HepG2 (cell line): ENCODE measurements around the gene BBC3. TPM values are rescaled to one million over a fixed set of nuclear protein-coding genes. Genes with fewer than 3 reads are reported as not detected.

ENCODE experiments used
- CENPT ChIP-seq: sonication (generic); formaldehyde crosslinking; IDR thresholded peaks from 2 replicates; pipeline ENCODE4 v1.8.0; 2022; ENCODE audit warnings: low read depth, mild to moderate bottlenecking, moderate library complexity, missing genetic modification reagents
- FOXA1 ChIP-seq, 2 experiments: fragments of 450-650 bp in 1 of 2; sonication (generic) in 1 of 2; formaldehyde crosslinking in 1 of 2; IDR thresholded peaks; 2 replicates each; pipeline versions ENCODE4 v1.4.0 to v1.6.1; 2016 to 2020; ENCODE audit warnings: missing genetic modification reagents in 1 of 2
- HMGA1 ChIP-seq: sonication (generic); formaldehyde crosslinking; conservative IDR thresholded peaks from 2 replicates; pipeline ENCODE4 v1.4.0; 2020; ENCODE audit warnings: missing genetic modification reagents
- HNF1B ChIP-seq: sonication (generic); formaldehyde crosslinking; IDR thresholded peaks from 2 replicates; pipeline ENCODE4 v1.5.1; 2020; ENCODE audit warnings: mild to moderate bottlenecking, moderate library complexity, missing genetic modification reagents
- HNF4G ChIP-seq, 2 experiments: sonication (generic) in 1 of 2; formaldehyde crosslinking in 1 of 2; IDR thresholded peaks; 2 replicates each; pipeline versions ENCODE4 v1.4.0 to v1.6.1; 2011 to 2020; ENCODE audit warnings: borderline replicate concordance in 2 of 2, low read depth in 2 of 2, mild to moderate bottlenecking in 2 of 2, low read length in 1 of 2, missing genetic modification reagents in 1 of 2, moderate library complexity in 1 of 2
- HNRNPLL ChIP-seq: fragments of 200-400 bp; formaldehyde crosslinking; IDR thresholded peaks from 2 replicates; pipeline ENCODE4 v1.6.1; 2017; ENCODE audit warnings: mild to moderate bottlenecking, low read depth, low read length; ENCODE audit not compliant: poor library complexity, severe bottlenecking
- PATZ1 ChIP-seq: sonication (generic); formaldehyde crosslinking; IDR thresholded peaks from 2 replicates; pipeline ENCODE4 v1.4.0; 2020; ENCODE audit warnings: missing genetic modification reagents
- SIN3B ChIP-seq: fragments of 150-350 bp; IDR thresholded peaks from 2 replicates; pipeline ENCODE4 v1.6.1; 2014; ENCODE audit warnings: low read length
- SP4 ChIP-seq: sonication (generic); formaldehyde crosslinking; IDR thresholded peaks from 2 replicates; pipeline ENCODE4 v1.8.1; 2023; ENCODE audit warnings: mild to moderate bottlenecking, missing genetic modification reagents
- WIZ ChIP-seq: sonication (generic); formaldehyde crosslinking; IDR thresholded peaks from 2 replicates; pipeline ENCODE4 v1.5.1; 2020; ENCODE audit warnings: mild to moderate bottlenecking, missing genetic modification reagents
- XRCC5 ChIP-seq: fragments of 200-400 bp; formaldehyde crosslinking; optimal IDR thresholded peaks from 2 replicates; pipeline ENCODE3; 2017; ENCODE audit warnings: mild to moderate bottlenecking, low read length
- YY1 ChIP-seq: IDR thresholded peaks from 2 replicates; pipeline ENCODE4 v1.6.1; 2011; ENCODE audit warnings: low read length, low read depth, moderate library complexity, mild to moderate bottlenecking; ENCODE audit not compliant: insufficient read depth, insufficient replicate concordance
- ZBED4 ChIP-seq: sonication (generic); formaldehyde crosslinking; IDR thresholded peaks from 2 replicates; pipeline ENCODE4 v1.4.0; 2020; ENCODE audit warnings: missing genetic modification reagents, borderline replicate concordance
- ZBTB21 ChIP-seq: sonication (generic); formaldehyde crosslinking; IDR thresholded peaks from 2 replicates; pipeline ENCODE4 v1.4.0; 2020; ENCODE audit warnings: missing genetic modification reagents
- ZNF225 ChIP-seq: sonication (generic); formaldehyde crosslinking; IDR thresholded peaks from 2 replicates; pipeline ENCODE4 v1.4.0; 2020; ENCODE audit warnings: mild to moderate bottlenecking, missing genetic modification reagents
- ZNF235 ChIP-seq: sonication (generic); formaldehyde crosslinking; IDR thresholded peaks from 2 replicates; pipeline ENCODE4 v1.8.1; 2023; ENCODE audit warnings: mild to moderate bottlenecking, missing genetic modification reagents, borderline replicate concordance
- ZNF883 ChIP-seq: sonication (generic); formaldehyde crosslinking; IDR thresholded peaks from 2 replicates; pipeline ENCODE4 v1.5.1; 2020; ENCODE audit warnings: mild to moderate bottlenecking, missing genetic modification reagents; ENCODE audit errors: not compliant biosample characterization
- polyA plus RNA-seq, 8 experiments: library from polyadenylated mRNA; depleted of rRNA in 3 of 8; stranded (reverse) in 7 of 8; unstranded in 1 of 8; fragments of >200 nt; fragmentation: Illumina TruSeq in 4 of 8; extraction: Trizol in 4 of 8; gene quantifications; 2 replicates each; pipeline versions ENCODE4 v1.2.1 to v1.2.3, GENCODE V29; 2011 to 2016; ENCODE audit warnings: low read depth in 4 of 8, missing spikeins in 1 of 8, mixed read lengths in 1 of 8; ENCODE audit not compliant: insufficient read depth in 1 of 8
- total RNA-seq, 5 experiments: library from RNA; depleted of rRNA; stranded (reverse); fragments of >200 nt; fragmentation: Illumina TruSeq; extraction: Trizol; gene quantifications; 2 replicates each; pipeline ENCODE4 v1.2.3, GENCODE V29; 2016; ENCODE audit warnings: low read depth in 1 of 5
- TF ChIP-seq, protein P1 (sequence below): sonication (generic); formaldehyde crosslinking; IDR thresholded peaks from 2 replicates; pipeline ENCODE4 v1.8.0; 2022; ENCODE audit warnings: missing genetic modification reagents, mild to moderate bottlenecking, moderate library complexity, borderline replicate concordance

The BBC3 gene
- total and polyA plus RNA-seq, 2 of the 13 experiments (the other 11 are each of a cell fraction or from before 2014, with no cell fraction given) = 6.1 to 8.8 TPM

DNA sequence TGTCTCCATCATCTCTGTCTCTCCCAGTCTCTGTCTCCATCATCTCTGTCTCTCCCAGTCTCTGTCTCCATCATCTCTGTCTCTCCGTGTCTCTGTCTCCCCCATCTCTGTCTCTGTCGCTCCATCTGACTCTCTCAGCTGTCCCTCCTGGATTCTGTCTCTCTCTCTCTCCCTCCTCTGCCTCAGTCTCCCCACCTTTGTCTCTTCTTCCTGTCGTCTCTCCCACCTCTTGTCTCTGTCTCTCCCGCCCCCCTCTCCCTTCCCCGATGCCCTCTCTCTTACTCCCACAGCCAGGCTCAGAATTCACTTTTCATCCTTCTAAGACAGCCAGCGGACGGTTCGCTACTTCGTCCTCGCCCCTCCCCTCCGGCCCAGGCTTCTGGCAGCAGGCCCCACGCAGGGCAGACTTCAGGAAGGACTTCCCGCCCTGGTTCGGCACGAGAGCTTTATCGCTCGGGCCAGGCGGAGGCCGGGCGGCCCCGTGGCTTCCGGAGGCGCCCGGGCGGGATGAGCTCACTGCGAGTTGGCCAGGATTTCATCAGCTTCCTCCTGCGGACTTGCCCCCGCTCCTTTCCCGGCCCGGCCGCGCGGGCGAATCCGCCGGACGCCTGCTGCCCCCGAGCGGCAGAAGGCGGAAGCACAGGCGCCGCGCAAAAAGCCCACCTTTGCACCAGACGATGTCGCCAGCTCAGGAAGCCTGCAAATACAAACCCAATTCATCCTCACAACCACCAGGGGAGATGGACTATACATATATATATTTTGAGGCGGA, 13.0 kb upstream of the BBC3 start (continued):
- TF ChIP-seq ZNF883 (CRISPR knock-in tag) = peak; percentile 45
- TF ChIP-seq HNRNPLL = peak; percentile 80
- TF ChIP-seq FOXA1 (IDR thresholded peaks at IDR 0.05) = no peak
- no peak for TF ChIP-seq FOXA1 (CRISPR knock-in tag; IDR thresholded peaks at IDR 0.05)
- peak; percentile 93 for TF ChIP-seq ZBED4 (CRISPR knock-in tag)
- peak; percentile 80 for TF ChIP-seq SP4 (CRISPR knock-in tag)
- TF ChIP-seq ZNF235 (CRISPR knock-in tag) = peak; percentile 92; the same call in 1 of the 2 replicates
- no peak for TF ChIP-seq HMGA1 (CRISPR knock-in tag)
- peak; percentile 80 for TF ChIP-seq ZNF225
- TF ChIP-seq HNF4G (IDR thresholded peaks at IDR 0.05; ENCODE audit: borderline replicate concordance, low read depth, low read length) = peak; percentile 63; the same call in 1 of the 2 replicates
- no peak for TF ChIP-seq HNF4G (CRISPR knock-in tag; IDR thresholded peaks at IDR 0.05; ENCODE audit: borderline replicate concordance, low read depth)
- no peak for TF ChIP-seq ZBTB21 (CRISPR knock-in tag)
- no peak for TF ChIP-seq SIN3B
- no peak for TF ChIP-seq CENPT (CRISPR knock-in tag)
- TF ChIP-seq, protein P1, sequence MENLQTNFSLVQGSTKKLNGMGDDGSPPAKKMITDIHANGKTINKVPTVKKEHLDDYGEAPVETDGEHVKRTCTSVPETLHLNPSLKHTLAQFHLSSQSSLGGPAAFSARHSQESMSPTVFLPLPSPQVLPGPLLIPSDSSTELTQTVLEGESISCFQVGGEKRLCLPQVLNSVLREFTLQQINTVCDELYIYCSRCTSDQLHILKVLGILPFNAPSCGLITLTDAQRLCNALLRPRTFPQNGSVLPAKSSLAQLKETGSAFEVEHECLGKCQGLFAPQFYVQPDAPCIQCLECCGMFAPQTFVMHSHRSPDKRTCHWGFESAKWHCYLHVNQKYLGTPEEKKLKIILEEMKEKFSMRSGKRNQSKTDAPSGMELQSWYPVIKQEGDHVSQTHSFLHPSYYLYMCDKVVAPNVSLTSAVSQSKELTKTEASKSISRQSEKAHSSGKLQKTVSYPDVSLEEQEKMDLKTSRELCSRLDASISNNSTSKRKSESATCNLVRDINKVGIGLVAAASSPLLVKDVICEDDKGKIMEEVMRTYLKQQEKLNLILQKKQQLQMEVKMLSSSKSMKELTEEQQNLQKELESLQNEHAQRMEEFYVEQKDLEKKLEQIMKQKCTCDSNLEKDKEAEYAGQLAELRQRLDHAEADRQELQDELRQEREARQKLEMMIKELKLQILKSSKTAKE (CRISPR knock-in tag) = peak; percentile 77
- no peak; the same call in 1 of the 2 replicates for TF ChIP-seq WIZ (CRISPR knock-in tag)
- TF ChIP-seq XRCC5 = peak; percentile 84
- peak; percentile 80 for TF ChIP-seq PATZ1
- peak; percentile 33 for TF ChIP-seq YY1
- peak; percentile 87 for TF ChIP-seq HNF1B
